Activated T-cell treated with anti-CD3 and anti-CD28 coated beads for 4 hours (primary cell): Measurements from ENCODE around the gene SLC25A2.
A peak's percentile ranks its signal among the peaks of the same experiment; 100 is the strongest.
"Not testable (repeated sequence)": the region's sequence is repeated elsewhere in the genome, so short reads cannot be mapped to it uniquely, and the experiment has no call there.

ENCODE experiments used
- DNase-seq: peaks from one replicate; pipeline ENCODE4 v3.0.0-alpha.2; 2020

SLC25A2 gene

DNA sequence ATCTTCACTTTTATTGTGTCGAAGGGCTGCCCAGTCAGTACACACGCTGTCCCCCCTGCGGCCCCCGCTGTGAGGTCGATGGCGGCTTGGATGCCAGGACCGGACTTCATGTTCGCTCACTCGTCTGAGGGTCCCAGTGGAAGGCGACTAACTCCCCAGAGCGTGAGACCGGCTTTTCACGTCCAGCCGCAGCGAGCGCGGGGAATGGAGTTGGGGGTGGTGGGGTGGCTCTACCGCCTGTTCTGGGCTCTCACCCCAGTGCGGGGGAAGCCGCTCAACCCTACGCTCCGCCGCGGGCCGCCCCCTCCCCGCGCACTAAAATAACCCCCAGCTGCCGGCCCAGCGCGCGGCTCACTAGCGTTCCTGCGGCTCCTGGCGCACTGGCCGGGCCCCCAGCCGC is at the start of gene SLC25A2:
Gene SLC25A2 (minus strand): TSS at position 294 of the 400 bp plus-strand sequence. CDS start 184 bp downstream, at position 110.
- DNase-seq = no peak

DNA sequence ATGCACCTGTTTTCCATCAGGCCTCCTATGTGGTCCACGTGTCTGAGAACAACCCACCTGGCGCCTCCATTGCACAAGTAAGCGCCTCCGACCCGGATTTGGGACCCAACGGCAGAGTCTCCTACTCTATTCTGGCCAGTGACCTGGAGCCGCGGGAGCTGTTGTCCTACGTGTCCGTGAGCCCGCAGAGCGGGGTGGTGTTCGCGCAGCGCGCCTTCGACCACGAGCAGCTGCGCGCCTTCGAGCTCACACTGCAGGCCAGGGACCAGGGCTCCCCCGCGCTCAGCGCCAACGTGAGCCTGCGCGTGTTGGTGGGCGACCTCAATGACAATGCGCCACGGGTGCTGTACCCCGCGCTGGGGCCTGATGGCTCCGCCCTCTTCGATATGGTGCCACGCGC is 47.7 kb upstream of the SLC25A2 start:
- DNase-seq = no peak

DNA sequence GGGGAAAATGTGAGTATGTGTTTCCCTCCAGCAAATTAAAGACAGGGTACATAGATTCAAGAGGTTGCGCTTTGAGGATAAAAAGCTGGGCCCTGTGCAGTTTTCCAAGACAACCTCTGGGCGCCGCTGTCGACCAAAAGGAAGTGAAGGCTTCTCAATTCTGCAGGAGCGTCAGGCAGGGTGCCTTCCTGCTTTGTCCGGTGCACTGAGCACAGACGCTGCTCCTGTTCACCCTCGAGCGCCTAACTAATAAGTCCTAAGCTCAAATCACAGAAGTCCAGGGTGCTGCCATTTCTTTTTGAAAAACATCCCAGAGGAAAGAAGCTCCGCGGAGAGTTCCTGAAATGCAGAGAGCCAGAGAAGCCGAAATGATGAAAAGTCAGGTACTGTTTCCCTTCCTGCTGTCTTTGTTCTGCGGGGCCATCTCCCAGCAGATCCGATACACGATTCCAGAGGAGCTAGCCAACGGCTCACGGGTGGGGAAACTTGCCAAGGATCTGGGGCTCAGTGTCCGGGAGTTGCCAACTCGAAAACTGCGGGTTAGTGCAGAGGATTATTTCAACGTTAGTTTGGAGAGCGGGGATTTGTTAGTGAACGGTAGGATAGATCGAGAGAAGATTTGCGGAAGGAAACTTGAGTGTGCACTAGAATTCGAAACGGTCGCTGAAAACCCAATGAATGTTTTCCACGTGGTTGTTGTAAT is 46.2 kb upstream of the SLC25A2 start, which contains the start of gene PCDHGB1:
Gene PCDHGB1 (plus strand): TSS at position 183 of the 703 bp plus-strand sequence. CDS start 162 bp downstream, at position 345.
- no peak for DNase-seq

DNA sequence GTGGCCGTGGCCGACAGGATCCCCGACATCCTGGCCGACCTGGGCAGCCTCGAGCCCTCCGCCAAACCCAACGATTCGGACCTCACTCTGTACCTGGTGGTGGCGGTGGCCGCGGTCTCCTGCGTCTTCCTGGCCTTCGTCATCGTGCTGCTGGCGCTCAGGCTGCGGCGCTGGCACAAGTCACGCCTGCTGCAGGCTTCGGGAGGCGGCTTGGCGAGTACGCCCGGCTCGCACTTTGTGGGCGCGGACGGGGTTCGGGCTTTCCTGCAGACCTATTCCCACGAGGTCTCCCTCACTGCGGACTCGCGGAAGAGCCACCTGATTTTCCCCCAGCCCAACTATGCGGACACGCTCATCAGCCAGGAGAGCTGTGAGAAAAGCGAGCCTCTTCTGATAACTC is 42.2 kb upstream of the SLC25A2 start:
- DNase-seq = not testable (repeated sequence)

DNA sequence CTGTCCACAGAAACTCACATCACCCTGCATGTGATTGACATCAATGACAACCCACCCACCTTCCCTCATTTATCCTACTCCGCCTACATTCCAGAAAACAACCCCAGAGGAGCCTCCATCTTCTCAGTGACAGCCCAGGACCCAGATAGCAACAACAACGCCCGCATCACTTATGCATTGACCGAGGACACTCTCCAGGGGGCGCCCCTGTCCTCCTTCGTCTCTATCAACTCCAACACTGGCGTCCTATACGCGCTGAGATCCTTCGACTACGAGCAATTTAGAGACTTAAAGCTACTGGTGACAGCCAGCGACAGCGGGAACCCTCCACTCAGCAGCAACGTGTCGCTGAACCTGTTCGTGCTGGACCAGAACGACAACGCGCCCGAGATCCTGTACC is 41.5 kb upstream of the SLC25A2 start:
- no peak for DNase-seq

DNA sequence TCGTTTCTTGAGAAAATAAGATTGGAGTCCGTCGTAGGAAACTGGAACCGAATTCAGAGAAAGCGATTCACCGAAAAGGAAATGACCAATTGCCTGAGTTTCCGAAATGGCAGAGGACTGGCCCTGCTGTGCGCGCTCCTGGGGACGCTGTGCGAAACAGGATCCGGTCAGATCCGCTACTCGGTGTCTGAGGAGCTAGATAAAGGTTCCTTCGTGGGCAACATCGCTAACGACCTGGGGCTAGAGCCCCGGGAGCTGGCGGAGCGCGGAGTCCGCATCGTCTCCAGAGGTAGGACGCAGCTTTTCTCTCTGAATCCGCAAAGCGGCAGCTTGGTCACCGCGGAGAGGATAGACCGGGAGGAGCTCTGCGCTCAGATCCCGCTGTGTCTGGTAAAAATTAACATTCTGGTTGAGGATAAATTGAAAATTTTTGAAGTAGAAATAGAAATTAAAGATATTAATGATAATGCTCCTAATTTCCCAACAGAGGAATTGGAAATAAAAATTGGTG is 40.2 kb upstream of the SLC25A2 start:
- DNase-seq = no peak

DNA sequence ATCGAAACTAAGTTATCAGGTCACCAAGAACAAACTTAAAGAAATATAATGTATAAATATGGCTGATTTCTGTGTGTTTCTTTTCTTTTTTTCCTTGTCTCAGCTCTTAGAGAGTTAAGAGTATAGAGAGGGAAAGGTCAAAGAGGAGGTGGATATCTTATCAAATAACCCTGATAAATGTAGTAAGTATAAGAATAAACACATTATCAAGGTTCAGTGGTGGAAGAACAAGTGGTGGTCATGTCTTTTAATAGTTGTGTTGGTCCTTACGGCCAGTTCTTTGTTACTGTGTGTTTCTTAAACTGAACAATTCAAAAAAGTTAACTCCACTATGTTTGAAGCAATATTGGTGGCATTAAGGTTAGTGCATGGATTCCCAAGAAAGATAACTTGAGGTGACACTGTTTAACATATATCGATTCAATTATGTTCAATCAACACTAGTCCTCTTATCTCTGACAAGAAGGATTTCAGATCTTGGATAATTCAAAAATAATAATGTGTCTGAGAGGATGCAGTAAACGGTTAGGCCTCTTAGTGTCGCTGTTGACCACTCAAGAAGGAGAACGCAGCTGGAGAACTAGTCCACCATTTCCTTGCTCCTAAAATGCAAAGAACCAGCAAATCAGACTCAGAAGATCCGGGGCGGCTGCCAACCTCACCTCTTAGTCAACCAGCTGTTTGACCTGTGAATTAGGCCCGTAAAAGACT is 39.5 kb upstream of the SLC25A2 start, which contains the start of gene PCDHGA3:
Gene PCDHGA3 (plus strand): TSS at position 588 of the 711 bp plus-strand sequence. CDS start 205 bp downstream, outside the sequence.
- DNase-seq = no peak

DNA sequence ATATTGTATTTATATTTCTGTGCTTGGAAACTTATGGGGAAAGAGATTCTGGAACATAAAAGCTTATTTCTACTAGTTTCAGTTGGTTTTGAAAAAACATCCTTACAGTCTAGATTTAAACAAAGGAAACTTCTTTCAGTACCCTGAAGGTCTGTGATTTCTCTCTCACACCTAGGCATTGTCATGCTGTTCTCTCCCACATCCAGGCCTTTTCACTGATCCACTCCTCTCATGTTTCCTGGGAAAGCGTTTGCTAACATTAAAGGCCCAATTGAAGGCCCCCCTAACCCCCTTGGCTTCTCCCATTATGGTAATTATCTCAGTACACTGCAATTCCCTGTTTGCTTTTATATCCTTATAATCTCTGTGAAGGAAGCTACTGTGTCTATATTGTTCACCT is 38.9 kb upstream of the SLC25A2 start:
- DNase-seq = no peak

DNA sequence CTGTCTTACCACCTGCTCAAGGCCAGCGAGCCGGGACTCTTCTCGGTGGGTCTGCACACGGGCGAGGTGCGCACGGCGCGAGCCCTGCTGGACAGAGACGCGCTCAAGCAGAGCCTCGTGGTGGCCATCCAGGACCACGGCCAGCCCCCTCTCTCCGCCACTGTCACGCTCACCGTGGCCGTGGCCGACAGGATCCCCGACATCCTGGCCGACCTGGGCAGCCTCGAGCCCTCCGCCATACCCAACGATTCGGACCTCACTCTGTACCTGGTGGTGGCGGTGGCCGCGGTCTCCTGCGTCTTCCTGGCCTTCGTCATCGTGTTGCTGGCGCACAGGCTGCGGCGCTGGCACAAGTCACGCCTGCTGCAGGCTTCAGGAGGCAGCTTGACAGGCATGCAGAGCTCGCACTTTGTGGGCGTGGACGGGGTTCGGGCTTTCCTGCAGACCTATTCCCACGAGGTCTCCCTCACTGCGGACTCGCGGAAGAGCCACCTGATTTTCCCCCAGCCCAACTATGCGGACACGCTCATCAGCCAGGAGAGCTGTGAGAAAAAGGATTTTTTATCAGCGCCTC is 37.0 kb upstream of the SLC25A2 start:
- DNase-seq = not testable (repeated sequence)

DNA sequence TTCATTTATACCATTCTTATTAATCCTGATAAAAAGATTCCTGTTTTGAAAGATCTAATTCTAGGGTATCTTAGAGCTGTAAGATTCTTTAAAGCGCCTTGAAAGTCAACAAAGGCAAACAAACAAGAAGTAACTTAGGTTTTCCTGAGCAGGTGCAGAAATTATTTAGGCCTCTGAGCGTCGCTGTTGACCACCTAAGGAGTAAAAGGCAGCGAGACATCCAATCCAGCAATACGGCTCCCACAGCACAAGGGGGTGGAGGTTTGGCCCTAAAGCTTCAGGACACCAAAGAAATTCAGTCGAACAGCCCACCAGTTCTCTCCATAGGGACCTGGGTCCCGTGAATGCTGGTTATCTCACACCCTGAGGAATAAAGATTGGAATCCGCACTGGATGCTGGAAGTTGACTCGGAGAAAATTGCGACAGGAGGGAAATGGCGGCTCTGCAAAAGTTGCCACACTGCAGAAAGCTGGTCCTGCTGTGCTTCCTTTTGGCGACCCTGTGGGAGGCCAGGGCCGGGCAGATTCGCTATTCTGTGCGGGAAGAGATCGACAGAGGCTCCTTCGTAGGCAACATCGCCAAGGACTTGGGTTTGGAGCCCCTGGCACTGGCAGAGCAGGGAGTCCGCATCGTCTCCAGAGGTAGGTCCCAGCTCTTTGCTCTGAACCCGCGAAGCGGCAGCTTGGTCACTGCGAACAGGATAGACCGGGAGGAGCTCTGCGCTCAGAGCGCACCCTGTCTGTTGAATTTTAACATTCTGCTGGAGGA is 34.9 kb upstream of the SLC25A2 start, which contains the start of gene PCDHGA2:
Gene PCDHGA2 (plus strand): TSS at position 223 of the 769 bp plus-strand sequence.
- DNase-seq = no peak

DNA sequence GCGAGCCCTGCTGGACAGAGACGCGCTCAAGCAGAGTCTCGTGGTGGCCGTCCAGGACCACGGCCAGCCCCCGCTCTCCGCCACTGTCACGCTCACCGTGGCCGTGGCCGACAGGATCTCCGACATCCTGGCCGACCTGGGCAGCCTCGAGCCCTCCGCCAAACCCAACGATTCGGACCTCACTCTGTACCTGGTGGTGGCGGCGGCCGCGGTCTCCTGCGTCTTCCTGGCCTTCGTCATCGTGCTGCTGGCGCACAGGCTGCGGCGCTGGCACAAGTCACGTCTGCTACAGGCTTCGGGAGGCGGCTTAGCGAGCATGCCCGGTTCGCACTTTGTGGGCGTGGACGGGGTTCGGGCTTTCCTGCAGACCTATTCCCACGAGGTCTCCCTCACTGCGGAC is 28.7 kb upstream of the SLC25A2 start:
- not testable (repeated sequence) for DNase-seq

DNA sequence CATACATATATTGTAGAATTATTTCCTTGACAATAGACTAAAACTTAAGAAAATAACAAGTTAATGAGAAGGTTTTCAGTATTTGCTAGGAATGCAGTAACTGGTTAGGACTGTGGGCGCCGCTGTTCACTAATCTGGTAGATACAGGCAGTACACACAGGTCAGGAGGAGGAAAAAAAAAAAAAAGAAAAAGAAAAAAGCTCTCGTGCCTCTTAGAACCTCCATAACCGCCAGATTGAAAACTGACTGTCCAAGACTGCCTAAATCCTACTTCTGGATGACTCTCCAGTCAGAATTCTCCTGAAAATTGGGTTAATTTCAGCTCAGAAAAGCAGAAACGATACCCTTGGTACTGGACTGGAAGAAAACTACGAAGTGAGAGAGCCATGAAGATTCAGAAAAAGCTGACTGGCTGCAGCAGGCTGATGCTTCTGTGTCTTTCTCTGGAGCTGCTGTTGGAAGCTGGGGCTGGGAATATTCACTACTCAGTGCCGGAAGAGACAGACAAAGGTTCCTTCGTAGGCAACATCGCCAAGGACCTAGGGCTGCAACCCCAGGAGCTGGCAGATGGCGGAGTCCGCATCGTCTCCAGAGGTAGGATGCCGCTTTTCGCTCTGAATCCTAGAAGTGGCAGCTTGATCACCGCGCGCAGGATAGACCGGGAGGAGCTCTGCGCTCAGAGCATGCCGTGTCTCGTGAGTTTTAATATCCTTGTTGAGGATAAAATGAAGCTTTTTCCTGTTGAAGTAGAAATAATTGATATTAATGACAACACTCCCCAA is 26.6 kb upstream of the SLC25A2 start, which contains the start of gene PCDHGA1:
Gene PCDHGA1 (plus strand): TSS at position 216 of the 782 bp plus-strand sequence.
- no peak for DNase-seq

DNA sequence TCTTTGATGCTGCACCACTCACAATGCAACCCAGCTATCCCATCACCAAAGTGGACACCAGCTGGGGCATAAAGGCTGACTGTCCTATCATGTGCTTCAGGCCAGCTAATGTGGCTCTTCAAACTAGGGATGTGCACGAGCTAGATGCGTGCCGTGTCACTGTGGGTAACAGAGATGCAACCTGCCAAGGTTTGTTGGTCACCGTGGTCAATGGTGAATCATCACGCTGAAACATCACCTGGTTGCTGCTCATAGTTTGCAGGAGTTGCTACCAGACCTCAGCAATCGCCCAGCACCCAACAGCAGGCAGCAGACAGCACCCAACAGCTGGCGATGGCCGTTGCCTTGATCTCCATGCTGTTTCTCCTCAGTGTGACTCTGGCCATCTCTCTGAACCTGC is 24.4 kb upstream of the SLC25A2 start:
- DNase-seq = no peak

DNA sequence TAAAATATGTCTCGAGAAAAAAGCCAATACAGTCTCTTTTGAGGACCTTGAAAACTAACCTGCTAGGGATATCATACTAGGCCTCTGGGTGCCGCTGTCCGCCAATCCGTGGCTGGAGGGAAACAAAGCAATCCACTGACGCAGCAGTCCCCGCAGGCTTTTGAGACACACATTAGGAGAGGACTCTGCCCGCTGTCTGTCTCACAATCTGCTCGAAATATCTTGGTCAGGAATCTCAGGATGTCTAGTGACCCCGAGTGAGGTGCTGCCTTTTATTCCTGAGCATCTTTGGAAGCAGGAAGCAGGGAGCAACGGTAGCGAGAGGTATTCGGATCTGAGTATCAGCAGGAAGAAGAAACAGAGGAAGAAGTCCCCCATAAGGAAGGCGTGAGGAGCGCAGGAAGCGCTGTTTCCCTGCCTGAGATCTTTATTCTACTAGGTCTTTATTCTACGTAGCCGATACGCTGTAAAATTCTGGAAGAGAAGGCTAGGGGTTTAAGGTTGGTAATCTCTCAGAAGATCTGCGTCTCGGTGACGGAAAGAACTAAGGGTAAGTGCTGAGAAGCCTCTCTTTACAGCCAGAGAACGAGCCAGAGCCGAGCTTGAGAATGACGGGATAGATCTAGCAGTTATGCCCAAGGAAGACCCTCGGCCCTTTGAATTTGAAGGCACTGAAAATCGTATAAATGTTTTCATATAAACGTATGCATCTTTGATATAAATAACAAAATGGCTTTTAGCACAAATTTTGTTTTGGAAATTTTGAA is 22.4 kb upstream of the SLC25A2 start:
- DNase-seq = peak; percentile 52

DNA sequence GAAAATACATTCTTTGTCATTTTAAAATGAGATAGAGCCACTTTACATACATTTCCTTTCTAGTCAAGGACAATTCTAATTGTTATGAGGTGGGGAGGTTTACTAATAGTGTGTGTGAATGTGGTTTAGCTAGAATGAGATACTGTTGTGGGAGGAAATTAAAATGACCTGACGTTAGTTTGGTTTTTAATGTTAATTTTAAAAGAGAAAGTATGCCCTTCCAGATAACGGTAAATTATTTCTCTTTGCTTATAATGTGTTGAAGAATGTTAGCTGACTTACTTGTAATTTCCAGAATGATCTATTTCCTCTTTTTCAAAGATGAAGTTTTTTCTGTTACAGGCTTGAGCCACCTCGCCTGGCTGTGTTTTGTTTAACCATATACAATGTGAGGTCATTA is 18.4 kb upstream of the SLC25A2 start:
- DNase-seq = no peak

DNA sequence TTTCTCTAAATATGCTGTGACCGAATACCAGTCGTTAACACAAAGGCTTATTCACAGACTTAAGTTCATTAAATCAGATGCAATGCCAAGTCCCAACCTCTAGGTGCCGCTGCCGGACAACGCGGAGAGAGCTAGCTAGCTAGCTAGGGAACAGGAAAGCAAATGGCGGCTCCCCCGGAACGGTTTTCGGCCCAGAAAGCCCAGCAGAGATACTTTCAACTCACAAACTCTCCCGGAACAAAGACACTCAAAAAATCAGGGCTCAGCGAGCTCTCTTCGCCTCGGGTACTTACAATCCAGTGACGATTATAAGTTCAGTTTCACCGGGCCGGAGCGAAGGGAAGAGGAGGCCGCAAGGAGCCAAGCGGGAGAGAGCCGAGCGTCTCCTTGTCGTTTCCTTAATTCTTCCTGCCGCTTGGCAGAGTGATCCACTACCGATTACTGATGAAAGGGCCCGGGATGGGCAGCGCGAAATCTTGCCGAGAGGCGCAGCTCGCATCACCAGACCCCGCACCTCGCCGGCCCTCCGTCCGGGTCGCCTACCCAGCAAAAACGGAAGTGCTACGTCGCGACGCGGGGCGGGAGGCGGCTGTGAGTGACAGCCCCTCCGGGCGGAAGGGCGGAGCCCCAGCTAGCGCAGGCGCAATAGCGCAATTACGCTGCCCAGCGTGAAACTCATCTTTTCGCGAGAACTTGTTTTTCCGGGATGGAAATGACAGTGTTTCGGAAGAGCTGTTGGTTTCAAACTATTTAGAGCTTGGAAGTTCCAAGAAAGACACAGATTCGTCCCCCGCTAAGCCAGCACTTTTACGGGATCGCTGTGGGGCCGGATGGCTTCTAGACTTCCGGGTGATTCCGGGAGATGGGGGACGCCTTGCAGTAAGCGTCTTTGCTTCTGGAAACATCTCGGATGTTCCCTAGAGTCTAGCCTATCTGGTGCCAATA is 16.6 kb upstream of the SLC25A2 start, which contains the start of gene TAF7:
Gene TAF7 (minus strand): TSS at position 560 of the 945 bp plus-strand sequence. CDS start 740 bp downstream, outside the sequence.
- peak; percentile 89 for DNase-seq

DNA sequence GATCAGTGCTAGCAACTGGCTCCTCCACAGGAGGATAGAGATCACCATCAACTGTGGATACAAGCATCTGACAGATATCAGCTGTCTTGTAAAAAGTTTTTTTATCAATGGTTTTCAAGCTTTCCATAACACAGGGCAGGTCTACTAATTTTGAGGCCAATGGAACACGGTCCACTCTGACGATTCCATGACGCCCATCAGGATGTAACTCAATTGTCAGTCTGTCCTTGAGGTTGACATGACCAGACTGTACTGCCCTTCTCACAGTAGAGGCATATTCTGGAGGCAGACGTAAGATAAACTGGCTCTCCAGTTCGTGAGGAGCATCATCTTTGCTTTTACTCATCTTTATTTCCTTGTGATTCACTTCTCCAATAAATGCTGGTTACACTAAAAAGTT is 15.8 kb upstream of the SLC25A2 start:
- DNase-seq = no peak

DNA sequence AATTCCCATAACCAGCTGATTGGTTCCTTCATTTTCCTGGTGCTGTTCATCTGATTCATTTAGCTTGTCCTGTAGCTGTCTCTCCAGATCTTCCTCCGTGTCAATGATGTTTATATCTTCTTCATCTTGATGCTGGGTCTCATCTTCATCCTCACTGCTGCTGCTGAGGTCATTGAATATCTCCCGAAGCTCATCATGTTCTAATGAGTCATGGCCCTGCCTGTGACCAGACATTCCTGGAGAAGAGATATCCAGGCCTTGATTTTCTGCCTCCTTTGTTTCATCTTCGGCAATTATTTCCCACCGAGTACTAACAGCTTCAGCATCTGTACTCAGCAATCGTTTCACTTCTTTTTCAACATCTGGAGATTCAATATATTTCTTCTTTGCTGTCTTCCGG is 15.4 kb upstream of the SLC25A2 start:
- DNase-seq = no peak

DNA sequence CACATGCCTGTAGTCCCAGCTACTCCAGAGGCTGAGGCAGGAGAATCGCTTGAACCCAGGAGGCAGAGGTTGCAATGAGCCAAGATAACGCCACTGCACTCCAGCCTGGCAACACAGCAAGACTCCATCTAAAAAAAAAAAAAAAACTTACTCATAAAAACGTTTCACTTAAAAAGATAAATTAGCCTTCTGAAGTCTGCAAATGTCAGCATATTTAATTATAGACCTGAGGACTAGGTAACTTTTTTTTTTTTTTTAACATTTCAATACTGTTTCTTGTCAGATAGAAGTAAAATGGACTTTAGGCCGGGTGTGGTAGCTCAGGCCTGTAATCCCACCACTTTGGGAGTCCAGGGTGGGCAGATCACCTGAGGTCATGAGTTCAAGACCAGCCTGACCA is 13.1 kb upstream of the SLC25A2 start:
- DNase-seq = not testable (repeated sequence)

DNA sequence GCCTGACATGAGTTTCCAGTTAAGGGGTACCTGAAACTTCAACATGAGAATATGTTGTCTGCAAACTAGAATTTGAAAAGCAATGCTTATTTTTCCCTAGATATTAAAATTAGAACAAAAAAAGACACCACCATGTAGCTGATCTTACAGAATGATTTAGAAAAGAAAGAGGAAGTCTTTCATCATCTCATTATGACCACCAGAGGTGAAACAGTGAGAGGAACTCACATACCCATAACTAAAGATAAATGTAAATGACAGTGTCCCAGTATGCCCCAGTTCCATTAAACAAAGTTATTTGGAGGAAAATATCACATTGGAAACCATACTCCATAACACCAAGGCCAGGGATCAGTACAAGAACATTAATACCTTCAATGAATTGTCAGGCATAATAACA is 9.9 kb upstream of the SLC25A2 start:
- no peak for DNase-seq
